Progenitor cell of endocrine pancreas (in vitro differentiated cells): ENCODE results near the gene C10orf71. TPM values are rescaled to one million over a fixed set of nuclear protein-coding genes. Genes with fewer than 3 reads are reported as not detected.

Experiments
- DNase-seq: peaks from one replicate; pipeline ENCODE4 v3.0.0; 2021; ENCODE audit warnings: low spot score; ENCODE audit not compliant: unreplicated experiment
- H3K27ac Mint-ChIP-seq: 2 replicates; pipeline ENCODE4 v1.8.0; 2021; ENCODE audit warnings: mild to moderate bottlenecking, moderate library complexity, mixed read lengths
- H3K27me3 Mint-ChIP-seq: 2 replicates; pipeline ENCODE4 v1.8.0; 2021; ENCODE audit warnings: mixed read lengths
- H3K36me3 Mint-ChIP-seq: 2 replicates; pipeline ENCODE4 v1.8.0; 2022; ENCODE audit warnings: mixed read lengths; ENCODE audit not compliant: insufficient read depth
- H3K4me1 Mint-ChIP-seq: 2 replicates; pipeline ENCODE4 v1.8.0; 2021; ENCODE audit warnings: low read depth, mixed read lengths
- H3K4me3 Mint-ChIP-seq: 2 replicates; pipeline ENCODE4 v1.8.0; 2021; ENCODE audit warnings: low read depth, mild to moderate bottlenecking, moderate library complexity, mixed read lengths
- H3K9me3 Mint-ChIP-seq: 2 replicates; pipeline ENCODE4 v1.8.0; 2021; ENCODE audit warnings: low read depth, mixed read lengths
- CTCF ChIP-seq: fragments of 200-600 bp; sonication (generic); IDR thresholded peaks from one replicate; pipeline ENCODE4 v1.5.0; 2021; ENCODE audit warnings: antibody characterized with exemption, mild to moderate bottlenecking; ENCODE audit not compliant: unreplicated experiment
- total RNA-seq: library from RNA; stranded (reverse); gene quantifications from 2 replicates; pipeline ENCODE4 v1.2.1, GENCODE V29; 2021

C10orf71 gene
- total RNA-seq, 1 donor from 2014 or later = not detected

DNA sequence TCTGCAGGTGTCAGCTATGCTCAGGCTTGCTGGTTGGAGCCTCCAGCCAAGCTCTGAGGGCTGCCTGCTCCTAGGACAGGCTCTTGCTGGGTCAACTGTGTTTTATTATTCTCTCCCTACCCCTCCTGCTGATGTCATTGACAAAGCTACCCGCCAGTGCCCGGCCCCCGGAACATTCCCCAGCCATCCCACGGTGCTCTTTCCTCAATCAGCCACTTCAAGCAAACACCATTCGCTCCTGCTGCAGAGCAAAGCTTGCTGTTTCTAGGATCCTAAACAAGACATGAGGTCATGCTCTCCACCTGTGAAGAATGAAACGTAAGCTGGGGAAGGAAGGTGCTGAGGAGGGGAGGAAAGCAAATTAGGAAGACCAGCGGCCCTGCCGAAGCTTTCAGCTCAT lies 2.1 kb upstream of the C10orf71 start:
- Mint-ChIP-seq H3K4me1 (peaks cover 19% of the 10 kb centered on the region), H3K9me3 (no peaks in the 10 kb centered on the region), H3K27me3 (peaks cover 22% of the 10 kb centered on the region), H3K4me3 (no peak overlapping the region), H3K27ac (no peak overlapping the region), H3K36me3 (no peaks in the 10 kb centered on the region)
- no peak for TF ChIP-seq CTCF
- no peak for DNase-seq

- Mint-ChIP-seq H3K36me3 (no peaks in the 10 kb centered on the region), H3K27me3 (peaks cover 21% of the 10 kb centered on the region), H3K4me3 (no peak overlapping the region), H3K9me3 (no peaks in the 10 kb centered on the region), H3K4me1 (peaks cover 19% of the 10 kb centered on the region), H3K27ac (no peak overlapping the region)
- TF ChIP-seq CTCF = no peak
- no peak for DNase-seq
These were observed 926 bp upstream of the C10orf71 start for GRCh38 chr10:49297818-49298670.

GRCh38 chr10:49298671-49298982 lies 343 bp upstream of the C10orf71 start:
- Mint-ChIP-seq H3K4me3 (no peak overlapping the region), H3K4me1 (peaks cover 19% of the 10 kb centered on the region), H3K36me3 (no peaks in the 10 kb centered on the region), H3K27me3 (peaks cover 23% of the 10 kb centered on the region), H3K27ac (peak overlapping the region; percentile 70), H3K9me3 (no peaks in the 10 kb centered on the region)
- DNase-seq = no peak
- no peak for TF ChIP-seq CTCF

GRCh38 chr10:49299816-49300139 lies 808 bp downstream of the C10orf71 start:
- no peak for DNase-seq
- no peak for TF ChIP-seq CTCF
- H3K4me3 Mint-ChIP-seq = no peak overlapping the region
- H3K9me3 Mint-ChIP-seq = no peaks in the 10 kb centered on the region
- H3K4me1 Mint-ChIP-seq = peaks cover 19% of the 10 kb centered on the region
- H3K36me3 Mint-ChIP-seq = no peaks in the 10 kb centered on the region
- H3K27ac Mint-ChIP-seq = peak overlapping the region; percentile 52
- H3K27me3 Mint-ChIP-seq = peaks cover 30% of the 10 kb centered on the region

GRCh38 chr10:49300140-49300974 lies 1.4 kb downstream of the C10orf71 start:
- H3K27me3 Mint-ChIP-seq = peaks cover 30% of the 10 kb centered on the region
- H3K4me3 Mint-ChIP-seq = no peak overlapping the region
- H3K4me1 Mint-ChIP-seq = peaks cover 19% of the 10 kb centered on the region
- H3K27ac Mint-ChIP-seq = no peak overlapping the region
- no peaks in the 10 kb centered on the region for H3K36me3 Mint-ChIP-seq
- DNase-seq = no peak
- no peaks in the 10 kb centered on the region for H3K9me3 Mint-ChIP-seq
- TF ChIP-seq CTCF = no peak
